HepG2 (cell line): ENCODE measurements around the gene ARAP1. TPM values are rescaled to one million over a fixed set of nuclear protein-coding genes. Genes with fewer than 3 reads are reported as not detected.
A peak's percentile ranks its signal among the peaks of the same experiment; 100 is the strongest.

Experiments used
- ATF2 ChIP-seq: sonication (generic); formaldehyde crosslinking; IDR thresholded peaks from 2 replicates; pipeline ENCODE4 v1.4.0; 2020; ENCODE audit warnings: missing genetic modification reagents
- FLYWCH1 ChIP-seq: sonication (generic); formaldehyde crosslinking; IDR thresholded peaks from 2 replicates; pipeline ENCODE4 v1.8.1; 2023; ENCODE audit warnings: mild to moderate bottlenecking, missing genetic modification reagents
- HDAC1 ChIP-seq: sonication (generic); formaldehyde crosslinking; IDR thresholded peaks from 2 replicates; pipeline ENCODE4 v1.5.1; 2020; ENCODE audit warnings: mild to moderate bottlenecking, missing genetic modification reagents
- HNRNPK ChIP-seq: fragments of 200-400 bp; formaldehyde crosslinking; IDR thresholded peaks from 2 replicates; pipeline ENCODE4 v1.6.1; 2018; ENCODE audit warnings: low read length, low read depth, moderate library complexity, mild to moderate bottlenecking; ENCODE audit not compliant: poor library complexity, severe bottlenecking
- MXD1 ChIP-seq: sonication (generic); formaldehyde crosslinking; IDR thresholded peaks from 2 replicates; pipeline ENCODE4 v1.4.0; 2020; ENCODE audit warnings: mild to moderate bottlenecking, missing genetic modification reagents
- PRDM10 ChIP-seq: sonication (generic); formaldehyde crosslinking; IDR thresholded peaks from 2 replicates; pipeline ENCODE4 v1.4.0; 2020; ENCODE audit warnings: low read depth, missing genetic modification reagents
- SALL2 ChIP-seq: sonication (generic); formaldehyde crosslinking; IDR thresholded peaks from 2 replicates; pipeline ENCODE4 v1.8.1; 2023; ENCODE audit warnings: mild to moderate bottlenecking, missing genetic modification reagents, inconsistent platforms
- SKI ChIP-seq: fragments of 450-650 bp; IDR thresholded peaks from one replicate; pipeline ENCODE4 v1.6.1; 2018; ENCODE audit warnings: mild to moderate bottlenecking; ENCODE audit not compliant: partially characterized antibody
- SP2 ChIP-seq: sonication (generic); formaldehyde crosslinking; IDR thresholded peaks from 2 replicates; pipeline ENCODE4 v1.5.1; 2020; ENCODE audit warnings: mild to moderate bottlenecking, missing genetic modification reagents
- XRCC5 ChIP-seq: fragments of 200-400 bp; formaldehyde crosslinking; optimal IDR thresholded peaks from 2 replicates; pipeline ENCODE3; 2017; ENCODE audit warnings: mild to moderate bottlenecking, low read length
- ZFP62 ChIP-seq: sonication (generic); formaldehyde crosslinking; IDR thresholded peaks from 2 replicates; pipeline ENCODE4 v1.4.0; 2020; ENCODE audit warnings: missing genetic modification reagents
- ZIK1 ChIP-seq: sonication (generic); formaldehyde crosslinking; IDR thresholded peaks from 2 replicates; pipeline ENCODE4 v1.5.0; 2020; ENCODE audit warnings: mild to moderate bottlenecking, low read depth, missing genetic modification reagents, borderline replicate concordance
- ZNF282 ChIP-seq: fragments of 450-650 bp; IDR thresholded peaks from 2 replicates; pipeline ENCODE4 v1.6.1; 2018; ENCODE audit not compliant: partially characterized antibody
- ZNF335 ChIP-seq: sonication (generic); formaldehyde crosslinking; IDR thresholded peaks from 2 replicates; pipeline ENCODE4 v1.4.0; 2020; ENCODE audit warnings: missing genetic modification reagents
- ZNF343 ChIP-seq: sonication (generic); formaldehyde crosslinking; IDR thresholded peaks from 2 replicates; pipeline ENCODE4 v1.4.0; 2020; ENCODE audit warnings: mild to moderate bottlenecking, missing genetic modification reagents
- ZNF468 ChIP-seq: sonication (generic); formaldehyde crosslinking; IDR thresholded peaks from 2 replicates; pipeline ENCODE4 v1.8.0; 2022; ENCODE audit warnings: mild to moderate bottlenecking, moderate library complexity, missing genetic modification reagents
- ZNF512 ChIP-seq: sonication (generic); formaldehyde crosslinking; IDR thresholded peaks from 2 replicates; pipeline ENCODE4 v1.4.0; 2020; ENCODE audit warnings: mild to moderate bottlenecking, missing genetic modification reagents
- ZNF564 ChIP-seq: sonication (generic); formaldehyde crosslinking; IDR thresholded peaks from 2 replicates; pipeline ENCODE4 v1.8.1; 2023; ENCODE audit warnings: mild to moderate bottlenecking, missing genetic modification reagents
- ZNF7 ChIP-seq: IDR thresholded peaks from 2 replicates; pipeline ENCODE4 v1.6.1; 2016; ENCODE audit warnings: missing biosample characterization, missing genetic modification reagents
- ZNF747 ChIP-seq: sonication (generic); formaldehyde crosslinking; IDR thresholded peaks from 2 replicates; pipeline ENCODE4 v1.8.1; 2023; ENCODE audit warnings: missing genetic modification reagents, mild to moderate bottlenecking, borderline replicate concordance
- ZNF773 ChIP-seq: sonication (generic); formaldehyde crosslinking; IDR thresholded peaks from 2 replicates; pipeline ENCODE4 v1.4.0; 2020; ENCODE audit warnings: missing genetic modification reagents, borderline replicate concordance
- ZNF780A ChIP-seq: sonication (generic); formaldehyde crosslinking; IDR thresholded peaks from 2 replicates; pipeline ENCODE4 v1.8.0; 2022; ENCODE audit warnings: mild to moderate bottlenecking, missing genetic modification reagents, moderate library complexity
- ZNF883 ChIP-seq: sonication (generic); formaldehyde crosslinking; IDR thresholded peaks from 2 replicates; pipeline ENCODE4 v1.5.1; 2020; ENCODE audit warnings: mild to moderate bottlenecking, missing genetic modification reagents; ENCODE audit errors: not compliant biosample characterization
- polyA plus RNA-seq, 8 experiments: library from polyadenylated mRNA; depleted of rRNA in 3 of 8; stranded (reverse) in 7 of 8; unstranded in 1 of 8; fragments of >200 nt; fragmentation: Illumina TruSeq in 4 of 8; extraction: Trizol in 4 of 8; gene quantifications; 2 replicates each; pipeline versions ENCODE4 v1.2.1 to v1.2.3, GENCODE V29; 2011 to 2016; ENCODE audit warnings: low read depth in 4 of 8, missing spikeins in 1 of 8, mixed read lengths in 1 of 8; ENCODE audit not compliant: insufficient read depth in 1 of 8
- total RNA-seq, 5 experiments: library from RNA; depleted of rRNA; stranded (reverse); fragments of >200 nt; fragmentation: Illumina TruSeq; extraction: Trizol; gene quantifications; 2 replicates each; pipeline ENCODE4 v1.2.3, GENCODE V29; 2016; ENCODE audit warnings: low read depth in 1 of 5

The ARAP1 gene
- total and polyA plus RNA-seq, 2 of the 13 experiments (the other 11 are each of a cell fraction or from before 2014, with no cell fraction given) = 43.2 to 55.5 TPM

- TF ChIP-seq ZNF564 = no peak
- TF ChIP-seq ZNF512 (CRISPR knock-in tag) = no peak
- 0 out of 2 replicates have a peak, but pooled peaks have one; percentile 10 for TF ChIP-seq ZNF747
- TF ChIP-seq ZNF7 (CRISPR knock-in tag) = no peak
- no peak for TF ChIP-seq SP2
- no peak for TF ChIP-seq SALL2
- no peak for TF ChIP-seq HNRNPK
- no peak for TF ChIP-seq ZNF282
- TF ChIP-seq ZNF773 (CRISPR knock-in tag) = no peak
- no peak for TF ChIP-seq ZIK1 (CRISPR knock-in tag)
- TF ChIP-seq PRDM10 (CRISPR knock-in tag) = no peak
- TF ChIP-seq HDAC1 (CRISPR knock-in tag) = no peak
- peak; percentile 63 for TF ChIP-seq ZNF883 (CRISPR knock-in tag)
- no peak for TF ChIP-seq ATF2 (CRISPR knock-in tag)
- 0 out of 2 replicates have a peak, but pooled peaks have one; percentile 31 for TF ChIP-seq MXD1 (CRISPR knock-in tag)
- TF ChIP-seq ZFP62 (CRISPR knock-in tag) = no peak
- no peak for TF ChIP-seq ZNF780A (CRISPR knock-in tag)
- no peak for TF ChIP-seq XRCC5
- TF ChIP-seq FLYWCH1 (CRISPR knock-in tag) = no peak
- TF ChIP-seq ZNF343 (CRISPR knock-in tag) = 0 out of 2 replicates have a peak, but pooled peaks have one; percentile 61
- no peak for TF ChIP-seq ZNF335
- TF ChIP-seq SKI = no peak
- 0 out of 2 replicates have a peak, but pooled peaks have one; percentile 59 for TF ChIP-seq ZNF468
Observed at GRCh38 chr11:72776844-72777754, 24.9 kb upstream of the ARAP1 start (continued).
